ENCODE measurements around the gene ABCG4. TPM values are rescaled to one million over a fixed set of nuclear protein-coding genes. Genes with fewer than 3 reads are reported as not detected.

The ABCG4 gene
- total and polyA plus RNA-seq, 11 donors, result 0.25 to 2.1 (median 0.98) TPM

- intact Hi-C loops (cut with DNase I), result no loop called here
- ATAC-seq, result no peak
Observed at GRCh38 chr11:119185981-119186634, 37.3 kb downstream of the ABCG4 start.

DNA sequence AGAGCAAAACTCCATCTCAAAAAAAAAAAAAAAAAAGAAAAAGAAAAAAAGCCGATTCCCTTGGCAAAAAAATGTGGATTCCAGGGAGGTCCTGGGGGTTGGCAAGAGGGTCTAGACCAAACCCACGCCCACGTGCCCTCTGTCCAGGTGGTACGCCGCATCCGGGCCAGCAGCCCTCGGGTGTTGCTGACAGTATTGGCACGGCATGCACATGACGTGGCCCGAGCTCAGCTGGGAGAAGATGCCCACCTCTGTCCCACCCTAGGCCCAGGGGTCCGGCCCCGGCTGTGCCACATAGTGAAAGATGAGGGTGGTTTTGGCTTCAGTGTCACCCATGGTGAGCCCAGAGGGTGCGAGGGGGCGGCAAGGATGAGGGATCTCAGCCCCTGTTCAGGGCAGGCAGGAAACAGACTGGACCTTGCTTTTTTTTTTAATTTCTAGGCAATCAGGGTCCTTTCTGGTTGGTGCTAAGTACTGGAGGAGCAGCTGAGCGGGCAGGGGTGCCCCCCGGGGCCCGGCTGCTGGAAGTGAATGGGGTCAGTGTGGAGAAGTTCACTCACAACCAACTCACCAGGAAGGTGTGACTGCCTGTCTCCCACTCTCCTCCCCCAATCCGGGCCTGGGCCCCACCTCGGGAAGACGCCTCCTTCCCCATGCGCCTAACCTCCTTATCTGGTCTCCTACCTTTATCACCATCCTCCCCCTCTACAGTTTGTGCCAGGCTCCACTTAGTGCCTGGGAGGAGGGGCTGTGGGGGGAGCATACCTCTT is 38.5 kb downstream of the ABCG4 start:
- peaks cover 0 to 8% (median 0%) of the 10 kb centered on the region in 9 donors for H3K27me3 ChIP-seq
- DNase-seq (no peak), ATAC-seq (no peak)
- H3K36me3 ChIP-seq, result peaks cover 0 to 12% (median 0%) of the 10 kb centered on the region in 9 donors
- H3K4me3 ChIP-seq, result no peak overlapping the region
- 76 to 84% (median 78%) methylated on average over 21 of the region's 21 CpGs for WGBS, 4 donors
- no peak overlapping the region for H3K27ac ChIP-seq
- no peaks in the 10 kb centered on the region for H3K9me3 ChIP-seq
- no peak for TF ChIP-seq POLR2A (IDR thresholded peaks at IDR 0.05)
- no peak for TF ChIP-seq CTCF (IDR thresholded peaks at IDR 0.05)
- H3K4me1 ChIP-seq, result peaks cover 0 to 1% (median 0%) of the 10 kb centered on the region in 12 donors
- intact Hi-C loops (cut with DNase I), result no loop called here

More at GRCh38 chr11:119185981-119186634, 37.3 kb downstream of the ABCG4 start:
- 48 to 49% (median 48%) methylated on average over 13 to 15 of the region's 15 CpGs for WGBS, 4 donors
- Histone ChIP-seq H3K4me1 (peaks cover 0 to 9% (median 0%) of the 10 kb centered on the region in 12 donors), H3K27me3 (peaks cover 0 to 8% (median 0%) of the 10 kb centered on the region in 9 donors), H3K4me3 (no peak overlapping the region), H3K36me3 (peaks cover 0 to 24% (median 6%) of the 10 kb centered on the region in 9 donors), H3K27ac (no peak overlapping the region), H3K9me3 (no peaks in the 10 kb centered on the region)
- DNase-seq, result no peak
- no peak for TF ChIP-seq POLR2A (IDR thresholded peaks at IDR 0.05)
- TF ChIP-seq CTCF (IDR thresholded peaks at IDR 0.05), result no peak

DNA sequence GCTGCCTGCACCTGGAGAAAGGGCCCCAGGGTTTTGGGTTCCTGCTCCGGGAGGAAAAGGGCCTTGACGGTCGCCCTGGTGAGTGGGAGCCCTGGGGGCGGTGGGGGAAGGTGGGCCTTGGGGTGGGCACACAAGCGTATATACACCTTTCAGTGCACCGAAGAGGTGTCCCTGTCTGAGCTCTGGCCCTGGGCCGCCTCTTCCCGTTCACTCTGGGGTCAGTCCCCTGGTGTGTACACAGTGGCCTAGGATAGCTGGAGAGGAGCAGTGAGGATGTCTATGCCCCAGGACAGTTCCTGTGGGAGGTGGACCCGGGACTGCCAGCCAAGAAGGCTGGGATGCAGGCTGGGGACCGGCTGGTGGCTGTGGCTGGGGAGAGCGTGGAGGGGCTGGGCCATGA is 39.2 kb downstream of the ABCG4 start:
- Histone ChIP-seq H3K4me1 (peaks cover 0 to 9% (median 0%) of the 10 kb centered on the region in 12 donors), H3K4me3 (no peak overlapping the region), H3K9me3 (no peaks in the 10 kb centered on the region), H3K36me3 (peaks cover 0 to 10% (median 0%) of the 10 kb centered on the region in 9 donors), H3K27me3 (peaks cover 0 to 8% (median 0%) of the 10 kb centered on the region in 9 donors), H3K27ac (no peak overlapping the region)
- WGBS, 4 donors, result 77 to 94% (median 88%) methylated on average over 9 to 11 of the region's 11 CpGs
- ATAC-seq (no peak), DNase-seq (no peak)
- intact Hi-C loops (cut with DNase I), result no loop called here
- no peak for TF ChIP-seq CTCF (IDR thresholded peaks at IDR 0.05)
- TF ChIP-seq POLR2A (IDR thresholded peaks at IDR 0.05), result no peak

DNA sequence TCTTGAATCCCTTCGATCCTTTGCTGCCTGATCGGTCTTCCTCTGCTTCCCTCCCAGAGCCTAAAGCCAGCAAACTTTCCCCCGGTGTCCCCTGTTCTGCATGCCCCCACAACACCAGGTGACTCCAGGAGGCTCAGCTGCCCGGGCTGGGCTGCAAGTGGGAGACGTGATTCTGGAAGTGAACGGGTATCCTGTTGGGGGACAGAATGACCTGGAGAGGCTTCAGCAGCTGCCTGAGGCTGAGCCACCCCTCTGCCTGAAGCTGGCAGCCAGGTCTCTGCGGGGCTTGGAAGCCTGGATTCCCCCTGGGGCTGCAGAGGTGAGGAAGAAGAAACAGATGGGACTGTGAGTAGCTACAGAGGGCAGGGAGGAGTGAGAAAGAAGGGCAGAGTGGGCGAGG is 40.0 kb downstream of the ABCG4 start:
- peaks cover 0 to 8% (median 0%) of the 10 kb centered on the region in 9 donors for H3K27me3 ChIP-seq
- no peak overlapping the region for H3K4me3 ChIP-seq
- no peak for DNase-seq
- H3K4me1 ChIP-seq, result peaks cover 0 to 10% (median 0%) of the 10 kb centered on the region in 12 donors
- no peak for ATAC-seq
- intact Hi-C loops (cut with DNase I), result no loop called here
- TF ChIP-seq POLR2A (IDR thresholded peaks at IDR 0.05), result no peak
- no peak for TF ChIP-seq CTCF (IDR thresholded peaks at IDR 0.05)
- H3K36me3 ChIP-seq, result peaks cover 0 to 4% (median 0%) of the 10 kb centered on the region in 9 donors
- no peaks in the 10 kb centered on the region for H3K9me3 ChIP-seq
- H3K27ac ChIP-seq, result no peak overlapping the region
- 84 to 93% (median 90%) methylated on average over 8 of the region's 8 CpGs for WGBS, 4 donors
